Right lobe of liver (tissue), 6 donors: ENCODE measurements around the gene KLK4. TPM values are rescaled to one million over a fixed set of nuclear protein-coding genes. Genes with fewer than 3 reads are reported as not detected.

Source experiments
- ATAC-seq, 4 donors: fragments of 200-7000 bp; cut with Tn5 transposase; one replicate each; pipeline ENCODE4 v1.9.1; 2020; ENCODE audit warnings: mild to moderate bottlenecking in 4 of 4, moderate library complexity in 4 of 4
- DNase-seq, 3 donors: peaks; one replicate each; pipeline ENCODE4 v3.0.0-alpha.2; 2020
- H3K27ac ChIP-seq, 3 donors: fragments of 200-600 bp; one replicate each; pipeline ENCODE4 v1.8.0; 2022
- H3K27me3 ChIP-seq, 2 donors: fragments of 200-600 bp; one replicate each; pipeline ENCODE4 v1.8.0; 2022
- H3K36me3 ChIP-seq, 4 donors: fragments of 200-600 bp; sonication (generic) in 1 of 4; one replicate each; pipeline versions ENCODE4 v1.5.1 to v1.8.0; 2017 to 2022; ENCODE audit warnings: control low read depth in 1 of 4
- H3K4me1 ChIP-seq, 4 donors: fragments of 200-600 bp; sonication (generic) in 1 of 4; one replicate each; pipeline versions ENCODE4 v1.5.1 to v1.8.0; 2017 to 2022; ENCODE audit warnings: control low read depth in 1 of 4
- H3K4me3 ChIP-seq, 3 donors: fragments of 200-600 bp; one replicate each; pipeline ENCODE4 v1.8.0; 2022
- H3K9me3 ChIP-seq, 4 donors: fragments of 200-600 bp; sonication (generic) in 1 of 4; one replicate each; pipeline versions ENCODE4 v1.5.1 to v1.8.0; 2017 to 2022; ENCODE audit warnings: control low read depth in 1 of 4
- POLR2A ChIP-seq: fragments of 450-650 bp; IDR thresholded peaks from one replicate; pipeline ENCODE4 v1.6.1; 2017; ENCODE audit warnings: antibody characterized with exemption, mild to moderate bottlenecking
- whole genome bisulfite sequencing: methylation state at CpG from one replicate; pipeline ENCODE4 v1.1.6; 2018; ENCODE audit warnings: low coverage, low lambda C conversion rate; ENCODE audit not compliant: insufficient coverage; ENCODE audit errors: missing lambda C conversion rate; 5-methylcytosine and 5-hydroxymethylcytosine counted together
- intact Hi-C, 2 donors: fragments of 100-400 bp; cut with DNase I; formaldehyde crosslinking; loops; one replicate each; pipeline versions ENCODE4 v1.11.2 to v1.14.1; 2022
- total RNA-seq, 6 experiments: library from RNA; depleted of rRNA in 2 of 6; stranded (reverse); fragments of >200 nt in 2 of 6; fragmentation: NEBNext Ultra II Directional in 3 of 6; extraction: Animal tissue kit (Norgen Biotek cat#: 25700) in 3 of 6; gene quantifications; one replicate each; pipeline versions ENCODE4 v1.1.0 to v1.2.4, GENCODE V29; 2016 to 2023
- TF ChIP-seq, protein P1 (sequence below), 4 donors: fragments of 200-600 bp in 3 of 4; fragments of 450-650 bp in 1 of 4; IDR thresholded peaks; one replicate each; pipeline versions ENCODE4 v1.5.1 to v1.8.0; 2016 to 2022; ENCODE audit warnings: antibody characterized with exemption in 4 of 4, mild to moderate bottlenecking in 2 of 4
- donor health status: DM: no; HTN: yes; CAD: no.
- donor health status: DM: no; HTN: no; CAD: no.
- donor health status: DM: no; HTN: no; CAD: no.
- donor health status: DM: no; HTN: yes; CAD: no.
- donor health status: DM: no; HTN: yes; CAD: no.

The KLK4 gene
- total RNA-seq, 6 experiments from 2014 or later, result not detected

DNA sequence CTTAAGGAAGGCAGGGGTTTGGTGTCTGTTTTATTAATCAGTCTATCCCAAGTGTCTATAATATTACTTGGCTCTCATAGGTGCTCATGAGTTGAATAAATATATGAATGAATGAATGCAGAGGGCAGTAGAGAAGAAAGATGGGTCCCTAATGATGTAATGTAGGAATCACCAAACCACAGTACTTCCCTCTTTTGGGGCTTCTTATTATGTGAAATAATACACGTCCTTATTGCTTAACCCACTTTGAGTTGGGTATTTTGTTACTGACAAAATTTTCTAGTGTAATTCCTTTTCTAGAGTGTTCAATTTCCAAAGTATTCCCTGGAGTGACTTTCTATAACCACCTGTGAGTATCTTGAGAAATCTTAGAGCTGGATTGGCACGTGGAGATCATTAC, 28.4 kb upstream of the KLK4 start:
- Histone ChIP-seq H3K9me3 (no peaks in the 10 kb centered on the region), H3K4me1 (no peaks in the 10 kb centered on the region), H3K27ac (no peak overlapping the region), H3K36me3 (no peaks in the 10 kb centered on the region), H3K4me3 (no peak overlapping the region), H3K27me3 (no peaks in the 10 kb centered on the region)
- DNase-seq, result no peak
- 39% methylated on average over 2 of the region's 2 CpGs for WGBS
- ATAC-seq, result no peak
- no peak for TF ChIP-seq POLR2A
- TF ChIP-seq, protein P1, sequence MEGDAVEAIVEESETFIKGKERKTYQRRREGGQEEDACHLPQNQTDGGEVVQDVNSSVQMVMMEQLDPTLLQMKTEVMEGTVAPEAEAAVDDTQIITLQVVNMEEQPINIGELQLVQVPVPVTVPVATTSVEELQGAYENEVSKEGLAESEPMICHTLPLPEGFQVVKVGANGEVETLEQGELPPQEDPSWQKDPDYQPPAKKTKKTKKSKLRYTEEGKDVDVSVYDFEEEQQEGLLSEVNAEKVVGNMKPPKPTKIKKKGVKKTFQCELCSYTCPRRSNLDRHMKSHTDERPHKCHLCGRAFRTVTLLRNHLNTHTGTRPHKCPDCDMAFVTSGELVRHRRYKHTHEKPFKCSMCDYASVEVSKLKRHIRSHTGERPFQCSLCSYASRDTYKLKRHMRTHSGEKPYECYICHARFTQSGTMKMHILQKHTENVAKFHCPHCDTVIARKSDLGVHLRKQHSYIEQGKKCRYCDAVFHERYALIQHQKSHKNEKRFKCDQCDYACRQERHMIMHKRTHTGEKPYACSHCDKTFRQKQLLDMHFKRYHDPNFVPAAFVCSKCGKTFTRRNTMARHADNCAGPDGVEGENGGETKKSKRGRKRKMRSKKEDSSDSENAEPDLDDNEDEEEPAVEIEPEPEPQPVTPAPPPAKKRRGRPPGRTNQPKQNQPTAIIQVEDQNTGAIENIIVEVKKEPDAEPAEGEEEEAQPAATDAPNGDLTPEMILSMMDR (IDR thresholded peaks at IDR 0.05), result no peak
- intact Hi-C loops, result no loop called here

DNA sequence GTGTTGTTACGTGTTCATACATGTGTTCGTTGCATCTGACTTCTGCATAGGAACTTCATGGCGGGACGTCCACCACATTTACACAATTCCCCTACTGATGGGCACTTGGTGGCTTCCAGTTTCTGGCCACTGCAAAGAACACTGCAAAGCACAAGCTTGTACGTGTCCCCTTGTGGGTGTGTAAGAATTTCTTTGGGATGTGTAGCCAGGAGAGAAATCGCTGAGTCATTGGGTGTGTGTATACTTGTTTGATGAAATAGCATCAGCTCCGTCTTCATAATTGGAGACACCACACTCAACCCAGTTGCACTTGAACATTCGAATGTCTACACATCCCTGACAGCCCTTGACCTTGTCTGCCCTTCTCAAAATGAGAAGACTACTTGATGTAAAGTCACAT, 22.4 kb upstream of the KLK4 start:
- DNase-seq, result no peak
- Histone ChIP-seq H3K36me3 (no peaks in the 10 kb centered on the region), H3K4me3 (no peak overlapping the region), H3K27ac (no peak overlapping the region), H3K4me1 (no peaks in the 10 kb centered on the region), H3K9me3 (no peaks in the 10 kb centered on the region), H3K27me3 (peaks cover 0 to 4% of the 10 kb centered on the region in 2 donors)
- TF ChIP-seq, protein P1 (IDR thresholded peaks at IDR 0.05), result no peak
- no peak for TF ChIP-seq POLR2A
- intact Hi-C loops, result no loop called here
- ATAC-seq, result no peak
- 62% methylated on average over 8 of the region's 8 CpGs for WGBS

DNA sequence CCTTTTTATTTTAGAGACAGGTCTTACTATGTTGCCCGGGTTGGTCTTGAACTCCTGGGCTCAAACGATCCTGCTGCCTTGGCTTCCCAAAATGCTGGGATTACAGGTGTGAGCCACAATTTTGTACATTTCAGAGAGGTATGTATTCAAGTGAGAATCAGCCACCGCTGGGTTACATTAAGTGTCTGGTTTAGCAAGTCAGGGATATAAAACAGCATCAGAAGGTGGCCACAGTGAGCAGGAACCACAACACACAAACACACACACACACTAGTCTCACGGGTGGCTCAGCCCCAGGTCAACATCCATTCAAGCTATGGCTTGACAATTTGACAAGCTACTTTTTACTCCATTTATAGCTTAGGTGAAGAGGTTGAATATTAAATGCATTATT, 21.5 kb upstream of the KLK4 start:
- no peak overlapping the region for H3K27ac ChIP-seq
- TF ChIP-seq, protein P1 (IDR thresholded peaks at IDR 0.05), result no peak
- no peak for TF ChIP-seq POLR2A
- intact Hi-C loops, result no loop called here
- 31% methylated on average over 4 of the region's 4 CpGs for WGBS
- no peaks in the 10 kb centered on the region for H3K9me3 ChIP-seq
- DNase-seq (no peak), ATAC-seq (no peak)
- H3K4me3 ChIP-seq, result no peak overlapping the region
- peaks cover 0 to 4% of the 10 kb centered on the region in 2 donors for H3K27me3 ChIP-seq
- no peaks in the 10 kb centered on the region for H3K36me3 ChIP-seq
- no peaks in the 10 kb centered on the region for H3K4me1 ChIP-seq

DNA sequence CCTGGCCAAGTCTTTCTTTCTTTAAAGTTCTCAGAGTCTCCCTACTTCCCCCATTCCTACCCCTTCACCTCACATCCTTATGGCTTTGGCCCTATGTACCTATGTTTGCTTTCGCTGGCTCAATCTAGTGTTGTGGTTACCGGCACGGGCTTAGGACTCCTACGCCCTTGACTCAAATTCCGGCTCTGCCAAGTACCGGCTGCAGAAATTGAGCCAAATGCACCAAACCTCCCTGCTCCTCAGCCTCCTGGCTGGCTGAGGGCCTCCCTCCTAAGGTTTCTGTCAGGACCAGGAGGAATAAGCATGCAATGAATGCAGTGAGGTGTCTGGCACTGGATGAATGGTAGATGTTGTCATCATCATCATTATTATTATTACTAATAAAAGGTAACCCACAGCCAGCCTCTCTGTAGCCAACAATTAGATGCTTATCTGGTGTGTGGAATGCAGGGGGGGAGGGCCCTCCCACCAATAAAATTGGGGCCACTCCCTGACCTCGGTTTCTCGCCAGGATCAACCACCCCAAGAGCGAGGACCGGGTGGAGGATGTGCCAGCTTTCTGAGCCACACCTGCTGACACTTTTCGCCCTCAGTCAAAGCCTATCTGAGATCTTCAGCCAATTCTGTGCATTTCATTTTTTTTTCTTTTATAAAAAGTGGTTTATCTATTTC, 21.0 kb upstream of the KLK4 start:
- no peak for DNase-seq
- ATAC-seq, result no peak
- intact Hi-C loops, result no loop called here
- no peak overlapping the region for H3K27ac ChIP-seq
- H3K27me3 ChIP-seq, result peaks cover 0 to 4% of the 10 kb centered on the region in 2 donors
- H3K9me3 ChIP-seq, result no peaks in the 10 kb centered on the region
- WGBS, result 65% methylated on average over 11 of the region's 11 CpGs
- no peaks in the 10 kb centered on the region for H3K4me1 ChIP-seq
- H3K36me3 ChIP-seq, result no peaks in the 10 kb centered on the region
- TF ChIP-seq, protein P1 (IDR thresholded peaks at IDR 0.05), result no peak
- TF ChIP-seq POLR2A, result no peak
- no peak overlapping the region for H3K4me3 ChIP-seq

DNA sequence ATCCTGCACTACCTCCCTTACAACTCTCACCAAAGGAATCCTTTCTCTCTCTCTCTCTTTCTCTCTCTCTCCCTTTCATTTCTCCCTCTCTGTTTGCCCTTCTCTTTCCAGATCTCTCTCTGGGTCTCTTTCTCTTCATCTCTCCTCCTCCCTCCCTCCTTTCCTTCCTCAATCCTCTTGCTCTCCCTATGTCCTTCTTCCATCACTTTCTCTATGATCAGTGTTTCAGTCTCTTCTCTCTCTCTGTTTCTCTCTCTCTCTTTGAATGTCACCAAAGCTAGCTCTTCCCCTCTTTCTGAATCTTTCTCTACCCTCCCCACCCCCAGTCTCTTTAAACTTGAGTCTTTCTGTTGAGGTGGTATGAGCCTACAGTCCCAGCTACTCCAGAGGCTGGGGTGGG, 19.8 kb upstream of the KLK4 start:
- TF ChIP-seq, protein P1 (IDR thresholded peaks at IDR 0.05), result no peak
- TF ChIP-seq POLR2A, result no peak
- no peak for DNase-seq
- no peak for ATAC-seq
- H3K27ac ChIP-seq, result no peak overlapping the region
- intact Hi-C loops, result no loop called here
- no peaks in the 10 kb centered on the region for H3K9me3 ChIP-seq
- no peaks in the 10 kb centered on the region for H3K4me1 ChIP-seq
- peaks cover 0 to 4% of the 10 kb centered on the region in 2 donors for H3K27me3 ChIP-seq
- no peaks in the 10 kb centered on the region for H3K36me3 ChIP-seq
- no peak overlapping the region for H3K4me3 ChIP-seq
